Mammary epithelial cell (primary cell): Measurements from ENCODE around the gene CCNT2.

Experiments used
- CTCF ChIP-seq, 2 donors: IDR thresholded peaks in 1 of 2; conservative IDR thresholded peaks in 1 of 2; 2 replicates each; pipeline ENCODE4 v1.5.1; 2011 to 2012; ENCODE audit warnings: inconsistent platforms in 2 of 2, low read length in 2 of 2, mild to moderate bottlenecking in 2 of 2, control low read depth in 1 of 2, low read depth in 1 of 2; ENCODE audit not compliant: insufficient read depth in 1 of 2; ENCODE audit errors: extremely low read depth in 1 of 2
- EZH2 ChIP-seq: IDR thresholded peaks from 2 replicates; pipeline ENCODE4 v1.6.1; 2012; ENCODE audit warnings: low read length, inconsistent platforms, borderline replicate concordance

- TF ChIP-seq EZH2 (no peak), CTCF (conservative IDR thresholded peaks at IDR 0.05 in 1 of 2, IDR thresholded peaks at IDR 0.05 in 1 of 2; ENCODE audit: extremely low read depth in 1 of 2, insufficient read depth in 1 of 2, low read depth in 1 of 2, low read length in 2 of 2) (no peak)
Observed at GRCh38 chr2:134975281-134976009, 56.8 kb downstream of the CCNT2 start.
